Activated naive CD4-positive, alpha-beta T cell treated with Interleukin-2 at 50 U/mL for 16 hours (primary cell): ENCODE results near the gene TRIM29.

Experiments used
- DNase-seq: peaks from one replicate; pipeline ENCODE4 v3.0.0-alpha.2; 2020

Gene TRIM29

GRCh38 chr11:120120805-120121335 lies 17.0 kb downstream of the TRIM29 start:
- DNase-seq = no peak

GRCh38 chr11:120119121-120119520 lies 18.8 kb downstream of the TRIM29 start:
- DNase-seq = no peak

GRCh38 chr11:120117991-120118390 lies 19.9 kb downstream of the TRIM29 start:
- DNase-seq = no peak

- DNase-seq = no peak
These were observed 20.9 kb downstream of the TRIM29 start for GRCh38 chr11:120116966-120117365.

- DNase-seq = no peak
These were observed 22.5 kb downstream of the TRIM29 start for GRCh38 chr11:120115272-120116000.

- DNase-seq = no peak
These were observed 25.6 kb downstream of the TRIM29 start for GRCh38 chr11:120112174-120112796.

- DNase-seq = no peak
These were observed 28.4 kb downstream of the TRIM29 start for GRCh38 chr11:120109531-120109930.

GRCh38 chr11:120108785-120109168 lies 29.1 kb downstream of the TRIM29 start:
- no peak for DNase-seq

GRCh38 chr11:120108154-120108784 lies 29.6 kb downstream of the TRIM29 start:
- DNase-seq = peak; percentile 59

GRCh38 chr11:120107692-120108091 lies 30.2 kb downstream of the TRIM29 start:
- DNase-seq = no peak

GRCh38 chr11:120106354-120107150 lies 31.4 kb downstream of the TRIM29 start:
- no peak for DNase-seq

GRCh38 chr11:120105576-120105975 lies 32.3 kb downstream of the TRIM29 start:
- DNase-seq = no peak

- no peak for DNase-seq
These were observed 33.8 kb downstream of the TRIM29 start for GRCh38 chr11:120104041-120104565.

GRCh38 chr11:120102864-120103122 lies 35.1 kb downstream of the TRIM29 start:
- no peak for DNase-seq

GRCh38 chr11:120102050-120102863 lies 35.7 kb downstream of the TRIM29 start:
- no peak for DNase-seq

GRCh38 chr11:120098503-120099020 lies 39.4 kb downstream of the TRIM29 start:
- DNase-seq = no peak

GRCh38 chr11:120097721-120098385 lies 40.1 kb downstream of the TRIM29 start:
- no peak for DNase-seq

GRCh38 chr11:120096369-120097191 lies 41.3 kb downstream of the TRIM29 start:
- no peak for DNase-seq

GRCh38 chr11:120095516-120095915 lies 42.4 kb downstream of the TRIM29 start:
- no peak for DNase-seq

GRCh38 chr11:120091701-120092100 lies 46.2 kb downstream of the TRIM29 start:
- DNase-seq = no peak
